AG08395 (cell line): ENCODE data around the gene APOL3.
A peak's percentile ranks its signal among the peaks of the same experiment; 100 is the strongest.
"Not testable (repeated sequence)": the region's sequence is repeated elsewhere in the genome, so short reads cannot be mapped to it uniquely, and the experiment has no call there.

Experiments
- DNase-seq: peaks from one replicate; pipeline ENCODE4 v3.0.0; 2012; ENCODE audit warnings: mixed read lengths, low spot score

The APOL3 gene

GRCh38 chr22:36193171-36193570, 32.6 kb upstream of the APOL3 start:
- DNase-seq, result no peak

GRCh38 chr22:36192542-36192941, 32.0 kb upstream of the APOL3 start:
- no peak for DNase-seq

- peak; percentile 87 for DNase-seq
Measured at GRCh38 chr22:36191106-36191836, 30.7 kb upstream of the APOL3 start.

- DNase-seq, result not testable (repeated sequence)
Measured at GRCh38 chr22:36187862-36188261, 27.3 kb upstream of the APOL3 start.

- DNase-seq, result no peak
Measured at GRCh38 chr22:36185828-36186624, 25.5 kb upstream of the APOL3 start.

- DNase-seq, result peak; percentile 75
Measured at GRCh38 chr22:36184433-36185025, 24.0 kb upstream of the APOL3 start.

GRCh38 chr22:36183446-36183845, 22.9 kb upstream of the APOL3 start:
- no peak for DNase-seq

GRCh38 chr22:36182857-36183256, 22.3 kb upstream of the APOL3 start:
- DNase-seq, result peak; percentile 18

- DNase-seq, result no peak
Measured at GRCh38 chr22:36182056-36182455, 21.5 kb upstream of the APOL3 start.

- DNase-seq, result no peak
Measured at GRCh38 chr22:36180928-36181327, 20.4 kb upstream of the APOL3 start.

GRCh38 chr22:36180038-36180880, 19.7 kb upstream of the APOL3 start:
- DNase-seq, result peak; percentile 87

GRCh38 chr22:36177160-36177559, 16.6 kb upstream of the APOL3 start:
- DNase-seq, result no peak

- DNase-seq, result no peak
Measured at GRCh38 chr22:36175892-36176291, 15.3 kb upstream of the APOL3 start.

- no peak for DNase-seq
Measured at GRCh38 chr22:36171941-36172340, 11.4 kb upstream of the APOL3 start.

- DNase-seq, result no peak
Measured at GRCh38 chr22:36166518-36167220, 6.1 kb upstream of the APOL3 start.

GRCh38 chr22:36166086-36166485, 5.5 kb upstream of the APOL3 start:
- DNase-seq, result no peak

- no peak for DNase-seq
Measured at GRCh38 chr22:36165141-36165540, 4.6 kb upstream of the APOL3 start.

- DNase-seq, result no peak
Measured at GRCh38 chr22:36164621-36165020, 4.1 kb upstream of the APOL3 start.

- no peak for DNase-seq
Measured at GRCh38 chr22:36163497-36163896, 2.9 kb upstream of the APOL3 start.

GRCh38 chr22:36162127-36163034, 1.8 kb upstream of the APOL3 start:
- no peak for DNase-seq

GRCh38 chr22:36161793-36162126, 1.2 kb upstream of the APOL3 start:
- DNase-seq, result not testable (repeated sequence)
